Measurements from ENCODE around the gene GTSE1.
"Not testable (repeated sequence)": the region's sequence is repeated elsewhere in the genome, so short reads cannot be mapped to it uniquely, and the experiment has no call there.

Gene GTSE1, protein sequence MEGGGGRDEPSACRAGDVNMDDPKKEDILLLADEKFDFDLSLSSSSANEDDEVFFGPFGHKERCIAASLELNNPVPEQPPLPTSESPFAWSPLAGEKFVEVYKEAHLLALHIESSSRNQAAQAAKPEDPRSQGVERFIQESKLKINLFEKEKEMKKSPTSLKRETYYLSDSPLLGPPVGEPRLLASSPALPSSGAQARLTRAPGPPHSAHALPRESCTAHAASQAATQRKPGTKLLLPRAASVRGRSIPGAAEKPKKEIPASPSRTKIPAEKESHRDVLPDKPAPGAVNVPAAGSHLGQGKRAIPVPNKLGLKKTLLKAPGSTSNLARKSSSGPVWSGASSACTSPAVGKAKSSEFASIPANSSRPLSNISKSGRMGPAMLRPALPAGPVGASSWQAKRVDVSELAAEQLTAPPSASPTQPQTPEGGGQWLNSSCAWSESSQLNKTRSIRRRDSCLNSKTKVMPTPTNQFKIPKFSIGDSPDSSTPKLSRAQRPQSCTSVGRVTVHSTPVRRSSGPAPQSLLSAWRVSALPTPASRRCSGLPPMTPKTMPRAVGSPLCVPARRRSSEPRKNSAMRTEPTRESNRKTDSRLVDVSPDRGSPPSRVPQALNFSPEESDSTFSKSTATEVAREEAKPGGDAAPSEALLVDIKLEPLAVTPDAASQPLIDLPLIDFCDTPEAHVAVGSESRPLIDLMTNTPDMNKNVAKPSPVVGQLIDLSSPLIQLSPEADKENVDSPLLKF

DNA sequence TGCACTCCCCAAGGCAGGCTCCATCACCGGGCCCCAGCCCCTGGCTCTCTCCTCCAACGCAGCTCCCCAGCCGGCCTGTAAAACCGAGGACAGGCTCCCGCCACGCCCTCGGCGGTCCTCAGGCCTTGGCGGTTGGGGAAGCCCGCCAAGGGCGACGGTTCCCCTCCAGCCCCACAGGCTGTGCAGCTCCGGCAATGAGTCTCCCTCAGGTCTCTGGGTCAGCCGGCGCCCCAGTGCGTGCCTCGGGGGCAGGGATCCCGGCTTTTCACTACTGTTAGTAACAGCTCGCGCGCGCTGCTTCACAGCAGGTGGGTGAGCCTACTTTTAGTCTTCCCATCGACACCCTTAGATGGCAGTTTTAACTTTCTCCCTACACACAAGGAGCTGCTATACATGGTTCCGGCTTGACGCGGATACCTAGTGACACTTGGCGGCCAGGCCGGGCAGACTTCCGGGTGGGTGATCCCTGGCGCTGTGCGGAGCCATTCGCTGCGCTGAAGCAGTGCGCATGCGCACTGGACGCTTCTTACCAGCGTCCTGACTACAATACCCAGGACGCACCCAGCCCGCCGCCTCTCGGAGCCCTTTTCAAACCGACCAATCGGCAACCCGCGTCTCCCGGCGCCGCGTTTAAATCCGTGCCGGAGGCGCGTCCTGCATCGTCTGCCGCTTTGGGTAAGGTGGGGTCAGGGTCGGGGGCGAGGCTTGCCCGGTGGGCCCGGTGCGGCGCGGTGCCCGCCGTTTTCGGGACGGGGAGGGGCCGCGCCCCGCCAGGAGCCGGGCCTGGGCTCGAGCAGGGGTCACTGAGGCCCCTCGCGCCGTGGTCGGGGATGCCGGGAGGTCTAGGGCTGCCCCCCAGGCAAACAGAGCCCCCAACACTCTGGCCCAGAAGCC, at the start of gene GTSE1:
GTSE1 (plus strand) TSS at position 614 of the 894 bp plus-strand sequence. CDS start 531 bp downstream, outside the sequence.
- DNase-seq, result peak; percentile 100

DNA sequence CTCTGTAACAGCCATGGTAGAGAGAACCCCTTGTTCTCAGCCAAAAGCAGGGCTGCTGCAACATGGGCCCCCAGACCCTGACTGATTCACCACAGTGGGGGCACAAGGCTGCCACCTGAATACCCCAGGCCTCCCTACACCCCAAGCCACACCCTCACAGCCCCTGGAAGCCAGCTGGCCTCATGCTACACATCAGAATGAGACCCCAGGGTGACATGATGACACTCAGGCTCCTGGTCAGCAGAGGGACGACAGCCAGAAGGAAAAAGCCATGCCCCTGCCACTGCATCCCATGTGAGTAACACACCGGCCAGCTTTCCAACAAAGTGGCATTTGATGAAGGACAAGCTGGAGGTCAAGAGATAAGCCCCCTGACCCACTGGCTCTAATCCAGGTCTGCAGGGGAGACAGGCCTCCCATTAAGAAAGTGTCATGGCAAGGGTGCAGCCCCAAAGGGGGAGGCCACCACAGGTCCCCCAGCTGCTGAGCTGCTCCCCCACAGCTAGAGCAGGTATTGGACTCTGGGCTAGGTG, 49.2 kb upstream of the GTSE1 start:
- no peak for DNase-seq

DNA sequence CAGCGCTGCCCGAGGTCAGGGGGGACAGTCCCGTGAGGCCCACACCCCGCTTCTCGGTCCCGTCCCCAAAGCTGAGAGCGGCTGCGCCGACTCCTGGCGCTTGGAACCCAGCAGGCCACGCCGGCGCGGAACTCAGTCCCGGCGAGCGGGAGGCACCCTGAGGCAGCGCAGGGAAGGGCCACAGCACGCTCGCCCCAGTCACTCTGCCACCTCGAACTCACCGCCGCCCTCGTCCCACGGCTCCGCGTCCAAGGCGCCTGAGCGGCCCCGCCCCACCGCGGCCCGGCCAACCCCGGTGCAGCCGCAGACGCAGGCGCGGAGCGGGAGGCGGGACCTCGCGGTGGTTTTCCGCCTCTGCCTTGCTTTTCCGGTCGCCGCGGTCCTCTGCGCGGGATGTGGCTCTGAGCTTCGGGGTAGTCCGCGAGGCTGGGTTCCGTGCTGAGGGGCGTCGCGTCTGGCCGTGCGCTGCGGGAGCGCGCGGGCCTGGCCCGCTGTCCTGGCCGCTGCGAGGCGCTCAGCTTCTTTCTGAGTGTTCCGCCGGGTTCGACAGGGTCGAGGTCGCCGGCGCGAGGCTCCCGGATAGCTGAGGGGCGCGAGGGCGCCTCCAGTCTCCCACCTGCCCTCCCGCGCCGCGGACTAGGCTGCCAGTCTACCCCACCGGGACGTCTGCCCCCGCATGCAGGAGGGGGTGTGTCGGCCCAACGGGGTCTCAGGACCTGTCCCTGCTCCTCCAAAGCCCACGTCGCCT, 46.5 kb upstream of the GTSE1 start, which contains the start of gene CDPF1:
CDPF1 (minus strand) TSS at position 259 of the 748 bp plus-strand sequence. CDS start 2,009 bp downstream, outside the sequence.
- DNase-seq, result peak; percentile 95

DNA sequence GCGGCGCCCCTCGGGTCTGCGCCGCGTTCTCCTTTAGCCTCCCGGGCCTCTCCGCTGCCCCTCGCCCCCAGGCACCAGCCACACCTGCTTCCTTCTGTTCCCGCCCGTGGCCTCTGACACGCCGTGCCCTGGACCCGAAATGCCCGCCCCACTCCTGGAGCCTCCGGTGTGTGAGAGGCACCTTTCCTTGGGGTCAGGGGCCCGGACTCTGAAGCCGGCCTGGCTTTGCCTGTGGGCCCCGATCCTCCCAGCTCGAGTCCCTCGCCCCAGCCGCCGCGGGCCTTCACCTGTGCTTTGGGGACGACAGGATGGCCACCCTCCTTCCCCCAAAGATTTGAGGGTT, 45.9 kb upstream of the GTSE1 start:
- no peak for DNase-seq

DNA sequence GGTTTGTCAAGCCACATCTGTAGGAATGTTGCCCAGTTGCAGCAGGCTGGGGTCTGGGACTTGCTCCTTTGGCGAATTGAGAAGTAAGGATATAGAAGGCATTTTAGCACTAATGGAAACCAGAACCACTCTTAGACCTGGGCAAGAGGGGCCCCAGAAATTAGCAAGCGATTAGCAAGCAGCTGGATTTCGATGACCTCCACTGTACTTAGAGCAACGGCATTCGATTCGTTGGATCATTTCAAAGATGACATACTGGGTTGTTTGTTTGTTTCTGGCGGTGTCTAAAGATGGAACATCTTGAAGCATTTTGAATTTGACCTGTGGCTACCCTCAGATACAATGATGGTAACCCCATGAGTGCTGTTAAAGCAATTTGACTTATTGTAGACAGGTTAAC, 45.4 kb upstream of the GTSE1 start:
- DNase-seq, result no peak

DNA sequence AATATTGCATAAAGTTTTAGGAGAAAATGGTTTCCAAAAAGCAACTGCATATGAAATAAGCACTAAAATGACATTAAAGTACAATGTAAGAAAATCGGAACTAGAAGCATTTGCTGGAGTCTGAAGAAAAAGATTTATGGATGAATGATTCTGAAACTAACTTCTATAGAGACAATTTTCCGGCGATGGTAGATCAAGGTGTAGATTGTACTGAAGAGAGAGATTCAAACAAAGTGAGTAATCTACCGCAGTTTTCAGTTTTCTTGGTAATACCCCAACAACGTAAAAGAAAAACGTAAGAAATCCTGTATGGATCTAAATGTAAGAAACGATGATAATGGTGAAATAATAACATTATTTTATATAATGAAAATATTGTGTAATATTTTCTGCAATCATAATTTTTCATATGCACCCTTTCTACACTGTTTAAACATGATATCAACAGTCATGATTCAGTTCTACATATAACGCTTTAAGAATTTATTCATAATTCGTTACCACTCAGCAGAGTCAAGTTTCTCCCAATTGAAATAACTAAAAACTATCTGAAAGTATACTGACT, 44.8 kb upstream of the GTSE1 start:
- no peak for DNase-seq

DNA sequence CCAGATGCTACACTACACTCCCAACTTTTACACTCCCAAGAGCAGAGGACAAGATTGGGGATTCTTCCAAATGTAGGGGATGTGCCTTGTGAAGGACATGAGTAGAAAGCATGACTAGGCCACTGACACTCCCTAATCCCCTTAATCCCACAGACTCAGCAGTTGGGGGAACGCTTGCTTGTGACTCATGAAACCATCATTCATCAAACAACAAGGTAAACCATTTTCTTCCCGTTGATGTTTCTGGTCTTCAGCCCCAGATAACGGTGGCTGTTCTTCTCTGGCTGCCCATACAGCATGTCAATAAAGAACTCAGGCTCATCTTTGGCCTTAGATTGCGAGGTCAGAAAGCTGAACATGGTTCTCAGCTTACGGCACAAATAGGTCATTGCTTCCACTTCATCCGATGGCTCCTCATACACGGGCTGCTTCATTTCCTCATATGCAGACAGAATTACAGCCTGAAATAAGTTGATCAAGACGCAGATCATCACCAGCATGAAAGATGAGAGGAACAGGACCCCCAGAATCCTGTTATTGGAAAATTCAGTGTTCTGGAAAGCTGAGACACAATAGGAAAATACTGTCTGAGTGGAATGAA, 40.2 kb upstream of the GTSE1 start:
- DNase-seq, result no peak

DNA sequence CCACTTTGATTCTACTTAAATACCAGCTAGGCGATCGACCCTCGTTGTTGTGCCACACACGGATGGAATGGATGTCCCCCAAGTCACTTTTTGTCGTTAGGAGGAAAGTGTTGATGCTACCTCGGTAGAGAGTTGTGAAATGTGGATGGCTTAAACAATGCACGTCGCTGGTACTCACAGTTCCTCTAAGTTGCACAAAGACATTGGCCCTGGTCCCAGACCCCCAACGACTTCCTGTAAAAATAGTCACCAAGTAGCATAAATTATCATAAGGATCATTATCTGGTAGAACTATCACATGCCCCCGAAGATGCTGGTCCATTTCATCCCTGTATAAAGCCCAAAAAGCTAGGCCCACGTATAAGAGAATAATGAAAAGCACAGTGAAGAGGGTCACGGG, 37.3 kb upstream of the GTSE1 start:
- peak; percentile 29 for DNase-seq

DNA sequence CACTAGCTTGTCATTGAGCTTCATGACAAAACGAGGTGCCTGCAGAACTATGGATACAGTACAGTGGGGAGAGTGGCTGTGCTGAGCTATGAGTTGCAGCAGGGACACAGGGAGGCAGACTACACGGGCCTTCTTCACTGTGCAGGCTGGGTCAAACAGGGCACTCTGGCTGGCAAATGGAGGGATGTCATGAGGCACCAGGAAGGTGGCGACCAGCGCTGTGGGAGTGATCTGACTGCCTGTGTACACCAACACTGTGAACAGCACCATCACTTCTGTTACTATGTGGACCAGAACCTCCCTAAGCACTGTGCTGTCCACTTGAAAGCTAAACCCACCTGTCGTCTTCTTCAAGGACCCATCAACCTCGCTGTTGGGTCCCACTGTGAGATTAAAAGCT, 36.6 kb upstream of the GTSE1 start:
- no peak for DNase-seq

DNA sequence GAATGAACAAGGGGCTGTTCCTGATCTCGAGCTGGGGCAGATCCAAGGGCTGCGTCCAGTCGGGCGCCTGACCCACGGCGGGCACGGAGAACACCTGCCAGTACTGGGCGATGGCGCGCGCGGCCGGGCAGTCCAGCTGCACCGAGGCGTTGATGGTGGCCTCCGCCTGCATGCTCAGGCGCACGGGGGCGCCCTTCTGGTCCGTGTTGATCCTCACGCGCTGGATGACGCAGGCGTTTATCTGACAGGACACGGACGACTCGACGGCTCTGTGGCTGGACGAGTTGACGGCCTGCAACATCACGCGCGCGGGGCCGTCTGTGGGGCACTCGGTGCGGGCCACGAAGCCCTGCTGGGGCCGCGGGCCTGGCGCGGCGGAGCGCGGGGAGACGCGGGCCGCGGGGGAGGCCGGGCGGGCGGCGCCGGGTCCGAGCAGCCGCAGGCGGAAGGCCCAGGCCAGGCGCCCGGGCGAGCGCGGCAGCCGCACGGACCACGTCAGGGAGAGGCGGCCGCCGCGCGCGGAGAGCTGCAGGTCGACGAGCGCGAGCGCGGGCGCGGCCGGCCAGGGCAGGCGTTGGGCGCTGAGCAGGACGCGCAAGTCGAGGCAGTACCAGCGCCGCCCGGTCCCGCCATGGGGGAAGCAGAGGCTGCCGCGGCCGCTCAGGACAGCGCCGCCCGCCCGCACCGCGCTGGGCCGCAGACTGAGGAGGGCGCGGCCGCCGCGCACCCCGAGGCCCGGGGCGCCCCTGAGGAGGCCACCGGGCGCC, 34.0 kb upstream of the GTSE1 start:
- DNase-seq, result peak; percentile 74

DNA sequence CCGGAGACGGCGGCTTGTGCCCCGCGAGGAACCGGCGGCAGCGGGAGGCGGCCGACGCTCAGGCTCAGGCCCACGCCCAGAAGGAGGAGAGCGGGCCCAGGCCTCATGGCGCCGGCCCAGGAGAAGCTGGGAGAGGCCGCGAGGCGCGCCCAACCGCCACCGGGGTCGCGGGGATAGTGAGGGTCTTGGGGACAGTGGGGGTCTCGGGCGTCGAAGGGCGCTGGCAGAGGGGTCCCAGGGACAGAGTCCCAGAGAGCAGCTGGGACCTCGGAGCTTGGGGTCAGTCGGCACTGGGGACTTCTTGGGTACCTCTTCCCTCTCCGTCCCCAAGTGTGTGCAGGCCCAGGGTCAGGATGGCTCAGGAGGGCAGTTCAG, 33.5 kb upstream of the GTSE1 start, which contains the start of gene PKDREJ:
PKDREJ (minus strand) TSS at position 128 of the 375 bp plus-strand sequence; CDS start at position 107, 21 bp downstream.
- no peak for DNase-seq

DNA sequence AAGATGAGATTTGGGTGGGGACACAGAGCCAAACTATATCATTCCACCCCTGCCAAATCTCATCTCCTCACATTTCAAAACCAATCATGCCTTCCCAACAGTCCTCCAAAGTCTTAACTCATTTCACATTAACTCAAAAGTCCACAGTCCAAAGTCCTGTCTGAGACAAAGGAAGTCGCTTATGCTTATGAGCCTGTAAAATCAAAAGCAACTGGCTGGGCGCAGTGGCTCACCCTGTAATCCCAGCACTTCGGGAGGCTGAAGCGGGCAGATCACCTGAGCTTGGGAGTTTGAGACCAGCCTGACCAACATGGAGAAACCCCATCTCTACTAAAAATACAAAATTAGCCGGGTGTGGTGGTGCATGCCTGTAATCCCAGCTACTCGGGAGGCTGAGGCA, 32.1 kb upstream of the GTSE1 start:
- not testable (repeated sequence) for DNase-seq

DNA sequence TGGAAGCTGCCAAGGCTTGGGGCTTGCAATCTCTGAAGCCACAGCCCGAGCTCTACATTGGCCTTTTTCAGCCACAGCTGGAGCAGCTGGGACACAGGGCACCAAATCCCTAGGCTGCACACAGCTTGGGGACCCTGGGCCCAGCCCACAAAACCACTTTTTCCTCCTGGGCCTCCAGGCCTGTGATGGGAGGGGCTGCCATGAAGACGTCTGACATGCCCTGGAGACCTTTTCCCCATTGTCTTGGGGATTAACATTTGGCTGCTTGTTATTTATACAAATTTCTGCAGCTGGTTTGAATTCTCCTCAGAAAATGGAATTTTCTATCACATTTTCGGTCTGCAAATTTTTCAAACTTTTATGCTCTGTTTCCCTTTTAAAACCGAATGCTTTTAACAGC, 31.0 kb upstream of the GTSE1 start:
- not testable (repeated sequence) for DNase-seq

DNA sequence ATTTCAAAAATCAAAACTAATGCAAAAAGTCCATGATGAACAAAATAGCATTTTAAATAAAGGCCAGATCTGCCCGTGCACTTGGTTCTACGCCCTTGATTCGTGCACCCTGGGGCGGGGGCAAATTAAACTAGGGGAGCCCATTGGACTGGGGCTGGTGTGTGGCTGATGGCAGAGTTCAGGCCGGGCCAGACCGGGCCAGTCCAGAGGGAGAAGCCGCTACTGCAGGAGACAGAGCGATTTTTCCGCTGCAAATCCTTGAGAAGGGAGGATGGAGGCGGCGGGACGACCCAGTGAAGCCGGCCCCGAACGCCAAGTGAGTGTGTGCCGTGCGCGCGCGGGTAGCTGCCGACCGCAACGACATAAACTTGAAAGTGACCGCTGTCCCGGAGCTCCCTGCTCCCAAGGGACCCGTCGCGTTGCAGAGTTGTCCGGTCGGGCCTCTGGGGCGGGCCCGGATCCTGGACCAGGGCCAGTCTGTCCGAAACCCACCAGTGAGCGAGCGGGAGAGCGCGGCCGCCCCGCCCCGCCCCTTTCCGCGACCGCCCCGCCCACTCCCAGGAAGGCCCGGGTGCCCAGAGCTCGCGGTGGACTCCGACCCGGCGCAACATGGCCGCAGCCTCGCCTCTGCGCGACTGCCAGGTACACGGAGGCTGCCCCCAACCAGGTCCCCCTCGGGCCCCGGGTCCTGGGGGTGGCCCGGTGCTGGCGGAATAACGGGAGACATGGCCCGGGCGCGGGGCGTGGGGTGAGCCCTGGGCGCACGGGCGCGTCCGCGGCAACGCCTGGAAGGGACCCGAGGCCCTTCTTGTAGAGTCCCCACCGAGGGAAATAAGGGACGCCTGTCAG, 29.0 kb upstream of the GTSE1 start, which contains the start of gene TTC38:
TTC38 (plus strand) TSS at position 578 of the 849 bp plus-strand sequence; CDS start at position 610, 32 bp downstream.
- DNase-seq, result peak; percentile 91

DNA sequence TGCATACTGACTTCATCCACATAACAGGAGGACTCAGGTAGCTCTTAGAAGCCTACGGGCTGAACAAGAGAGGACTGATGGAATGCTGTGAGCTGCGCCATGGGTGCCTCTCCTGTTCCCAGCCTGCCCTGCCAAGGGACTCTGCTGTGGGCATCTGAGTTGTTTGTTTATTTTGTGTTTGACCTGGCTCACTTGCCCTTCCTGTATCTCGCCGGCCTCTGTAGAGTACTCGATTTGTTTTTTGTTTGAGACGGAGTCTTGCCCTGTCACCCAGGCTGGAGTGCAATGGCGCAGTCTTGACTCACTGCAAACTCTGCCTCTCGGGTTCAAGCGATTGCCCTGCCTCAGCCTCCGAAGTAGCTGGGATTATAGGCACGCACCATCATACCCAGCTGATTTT, 27.1 kb upstream of the GTSE1 start:
- no peak for DNase-seq

DNA sequence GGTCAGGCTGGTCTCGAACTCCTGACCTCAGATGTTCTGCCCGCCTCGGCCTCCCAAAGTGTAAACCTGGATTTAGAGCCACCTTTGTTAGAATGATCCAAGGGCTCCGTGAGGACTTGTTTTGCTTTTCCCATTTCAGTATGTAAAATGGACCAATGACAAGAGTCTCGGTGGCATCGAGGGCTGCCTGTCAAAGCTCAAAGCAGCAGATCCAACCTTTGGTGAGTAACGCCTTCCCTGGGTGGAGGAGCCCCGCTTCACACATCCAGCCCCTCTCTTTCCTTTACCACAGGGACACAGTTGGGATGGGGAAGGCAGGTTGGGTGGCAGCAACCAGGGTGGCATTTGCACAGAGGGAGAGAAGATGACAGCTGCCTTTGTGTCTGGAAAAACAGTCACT, 24.5 kb upstream of the GTSE1 start:
- no peak for DNase-seq

DNA sequence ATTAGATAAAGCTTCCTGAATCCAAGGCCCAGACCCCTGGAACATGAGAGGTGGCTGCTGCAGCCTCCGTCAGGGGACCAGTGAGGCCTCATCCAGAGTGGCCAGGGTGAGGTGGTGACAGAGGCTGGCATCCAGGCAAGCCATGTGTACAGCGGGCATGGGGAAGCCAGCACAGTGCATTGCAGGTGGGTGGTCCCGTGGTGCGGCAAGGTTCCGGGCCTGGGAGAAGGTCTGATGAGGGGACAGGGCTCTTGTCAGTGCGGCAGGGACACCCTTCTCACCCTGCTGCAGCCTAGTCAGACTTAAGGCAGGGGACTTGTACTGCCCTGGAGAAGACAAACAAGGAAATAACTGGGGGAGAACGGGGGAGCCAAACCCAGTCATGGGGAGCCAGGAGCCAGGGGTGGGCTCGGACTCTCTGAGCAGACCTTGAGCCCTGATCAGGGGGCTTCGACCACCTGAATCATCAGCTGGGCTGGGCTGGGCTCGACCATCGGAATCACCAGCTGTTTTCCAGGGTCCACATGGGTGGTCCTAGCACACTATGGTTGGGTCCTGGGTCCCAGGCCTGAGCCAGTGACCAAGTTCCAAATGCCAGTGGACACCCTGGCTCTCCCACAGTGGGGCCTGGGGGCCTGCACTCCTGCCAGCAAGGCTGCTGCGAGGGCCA, 23.8 kb upstream of the GTSE1 start:
- DNase-seq, result no peak

DNA sequence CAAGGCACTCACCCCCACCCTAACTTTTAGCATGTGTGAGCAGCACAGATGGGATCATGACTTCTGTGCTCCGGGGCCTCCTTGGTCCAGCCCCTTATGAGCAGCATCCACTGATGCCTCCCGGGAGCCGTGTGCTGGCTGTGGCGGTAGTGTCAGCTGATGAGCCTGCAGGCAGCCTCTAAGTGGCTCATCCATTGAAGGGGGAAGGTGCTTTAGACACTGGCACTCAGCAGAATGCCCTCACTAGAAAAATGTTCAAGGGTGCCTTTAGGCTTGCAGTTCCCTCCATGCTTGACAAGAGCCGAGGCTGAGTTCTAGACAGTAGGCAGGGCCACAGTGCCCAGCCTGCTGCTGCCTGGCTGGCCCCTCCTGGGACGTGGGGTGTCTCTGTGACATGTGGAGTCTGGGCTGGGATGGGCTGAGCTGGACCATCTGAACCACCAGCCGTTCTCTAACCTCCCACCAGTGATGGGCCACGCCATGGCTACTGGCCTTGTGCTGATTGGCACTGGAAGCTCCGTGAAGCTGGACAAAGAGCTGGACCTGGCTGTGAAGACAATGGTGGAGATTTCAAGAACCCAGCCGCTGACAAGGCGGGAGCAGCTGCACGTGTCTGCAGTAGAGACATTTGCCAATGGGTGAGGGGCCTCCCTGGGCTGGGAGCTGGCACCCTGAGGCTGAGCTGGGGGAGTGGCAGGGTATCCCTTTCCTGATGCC, 23.1 kb upstream of the GTSE1 start:
- DNase-seq, result no peak

All from suppressor macrophage treated with lipopolysaccharide for 4 hours (primary cell).